K562 (cell line): ENCODE measurements around the gene BIRC3. TPM values are rescaled to one million over a fixed set of nuclear protein-coding genes. Genes with fewer than 3 reads are reported as not detected.

Experiments used
- ARNT ChIP-seq, 2 experiments: fragments of 450-650 bp; IDR thresholded peaks; 2 replicates each; pipeline ENCODE4 v1.6.1; 2016; ENCODE audit warnings: mild to moderate bottlenecking in 1 of 2
- CCAR2 ChIP-seq: fragments of 200-400 bp; formaldehyde crosslinking; IDR thresholded peaks from 2 replicates; pipeline ENCODE4 v1.6.1; 2017; ENCODE audit warnings: mild to moderate bottlenecking, low read depth, low read length
- CXXC5 ChIP-seq: fragments of 250-450 bp; sonication (Bioruptor Pico); IDR thresholded peaks from 2 replicates; pipeline ENCODE4 v1.8.0; 2022; ENCODE audit warnings: inconsistent platforms, mild to moderate bottlenecking, moderate library complexity
- ESRRA ChIP-seq: fragments of 450-650 bp; IDR thresholded peaks from 2 replicates; pipeline ENCODE4 v1.6.1; 2014; ENCODE audit warnings: low read depth, mild to moderate bottlenecking, moderate library complexity, borderline replicate concordance
- ETV1 ChIP-seq: fragments of 450-650 bp; conservative IDR thresholded peaks from 2 replicates; pipeline ENCODE4 v1.6.1; 2016; ENCODE audit warnings: missing genetic modification characterization, control low read depth, low read depth, missing compliant biosample characterization
- FOXO4 ChIP-seq: fragments of 450-650 bp; formaldehyde crosslinking; IDR thresholded peaks from 2 replicates; pipeline ENCODE4 v1.4.0; 2020; ENCODE audit warnings: mild to moderate bottlenecking, moderate library complexity
- FUS ChIP-seq: fragments of 200-400 bp; formaldehyde crosslinking; optimal IDR thresholded peaks from 2 replicates; pipeline ENCODE3; 2017; ENCODE audit warnings: low read depth, low read length
- HES1 ChIP-seq: fragments of 450-650 bp; IDR thresholded peaks from 2 replicates; pipeline ENCODE4 v1.6.1; 2016; ENCODE audit warnings: low read depth, mild to moderate bottlenecking, moderate library complexity
- HIVEP1 ChIP-seq: fragments of 250-450 bp; sonication (Bioruptor Pico); IDR thresholded peaks from 2 replicates; pipeline ENCODE4 v1.4.0; 2020; ENCODE audit warnings: mild to moderate bottlenecking
- ILF3 ChIP-seq: fragments of 450-650 bp; IDR thresholded peaks from 2 replicates; pipeline ENCODE4 v1.6.1; 2018; ENCODE audit warnings: antibody characterized with exemption, mild to moderate bottlenecking, moderate library complexity, borderline replicate concordance
- MED1 ChIP-seq: sonication (generic); formaldehyde crosslinking; IDR thresholded peaks from 2 replicates; pipeline ENCODE4 v1.8.1; 2023; ENCODE audit warnings: missing genetic modification reagents, borderline replicate concordance
- MYC ChIP-seq, 2 experiments: fragments of 250-450 bp in 1 of 2; sonication (Bioruptor Pico) in 1 of 2; IDR thresholded peaks; 2 replicates each; pipeline versions ENCODE4 v1.5.1 to v1.6.1; 2012 to 2021; ENCODE audit warnings: low read depth in 2 of 2, borderline replicate concordance in 1 of 2, improper control_type of control experiment in 1 of 2, low read length in 1 of 2, mild to moderate bottlenecking in 1 of 2, moderate library complexity in 1 of 2
- RBM22 ChIP-seq: fragments of 200-400 bp; formaldehyde crosslinking; IDR thresholded peaks from 2 replicates; pipeline ENCODE4 v1.6.1; 2018; ENCODE audit warnings: low read length, low read depth; ENCODE audit not compliant: poor library complexity, severe bottlenecking
- RNF2 ChIP-seq: sonication (generic); IDR thresholded peaks from 2 replicates; pipeline ENCODE4 v1.6.1; 2016
- RUNX1 ChIP-seq: sonication (generic); IDR thresholded peaks from 2 replicates; pipeline ENCODE4 v1.6.1; 2016; ENCODE audit warnings: antibody characterized with exemption, low read depth
- SAP30 ChIP-seq: fragments of 200-600 bp; sonication (generic); IDR thresholded peaks from 2 replicates; pipeline ENCODE4 v1.6.1; 2012; ENCODE audit warnings: borderline replicate concordance, low read depth, mild to moderate bottlenecking, moderate library complexity, low read length, control low read depth, inconsistent platforms; ENCODE audit not compliant: insufficient read depth, poor library complexity, severe bottlenecking
- SIN3A ChIP-seq, 2 experiments: fragments of 150-350 bp in 1 of 2; IDR thresholded peaks; 2 replicates each; pipeline ENCODE4 v1.6.1; 2011 to 2016; ENCODE audit warnings: borderline replicate concordance in 2 of 2, low read depth in 2 of 2, low read length in 2 of 2, mild to moderate bottlenecking in 2 of 2, moderate library complexity in 2 of 2; ENCODE audit not compliant: control insufficient read depth in 1 of 2
- SNIP1 ChIP-seq: fragments of 450-650 bp; IDR thresholded peaks from 2 replicates; pipeline ENCODE4 v1.7.1; 2017; ENCODE audit warnings: low read depth, mild to moderate bottlenecking
- SRSF3 ChIP-seq: fragments of 200-400 bp; formaldehyde crosslinking; IDR thresholded peaks from 2 replicates; pipeline ENCODE4 v1.6.1; 2016; ENCODE audit warnings: mild to moderate bottlenecking, low read length, moderate library complexity; ENCODE audit not compliant: insufficient read depth
- SRSF9 ChIP-seq: fragments of 200-400 bp; formaldehyde crosslinking; IDR thresholded peaks from 2 replicates; pipeline ENCODE4 v1.6.1; 2017; ENCODE audit warnings: low read depth, low read length, borderline replicate concordance
- TAL1 ChIP-seq: fragments of 450-650 bp; IDR thresholded peaks from 2 replicates; pipeline ENCODE4 v1.6.1; 2016; ENCODE audit warnings: mild to moderate bottlenecking
- TARDBP ChIP-seq: fragments of 450-650 bp; IDR thresholded peaks from 2 replicates; pipeline ENCODE4 v1.6.1; 2016
- ZNF347 ChIP-seq: fragments of 450-650 bp; formaldehyde crosslinking; IDR thresholded peaks from 2 replicates; pipeline ENCODE4 v1.4.0; 2020; ENCODE audit warnings: low read depth, mild to moderate bottlenecking, moderate library complexity
- ZNF696 ChIP-seq: fragments of 250-450 bp; sonication (Bioruptor Pico); conservative IDR thresholded peaks from 2 replicates; pipeline ENCODE4 v1.4.0; 2020; ENCODE audit warnings: mild to moderate bottlenecking, moderate library complexity
- ZNF707 ChIP-seq: fragments of 250-450 bp; sonication (Bioruptor Pico); conservative IDR thresholded peaks from 2 replicates; pipeline ENCODE4 v1.8.0; 2022; ENCODE audit warnings: inconsistent platforms, mild to moderate bottlenecking, moderate library complexity
- ZNF77 ChIP-seq: fragments of 250-450 bp; sonication (Bioruptor Pico); IDR thresholded peaks from 2 replicates; pipeline ENCODE4 v1.5.0; 2020
- polyA plus RNA-seq, 8 experiments: library from polyadenylated mRNA; depleted of rRNA in 4 of 8; stranded (reverse) in 5 of 8; unstranded in 3 of 8; fragments of >200 nt; fragmentation: Nextera tagmentation in 2 of 8; fragmentation: Illumina TruSeq in 1 of 8; extraction: Ambion mirVana in 2 of 8; extraction: Trizol in 1 of 8; gene quantifications; 2 replicates each; pipeline versions ENCODE4 v1.2.1 to v1.2.3, GENCODE V29; 2011 to 2014; ENCODE audit warnings: inconsistent platforms in 1 of 8, missing spikeins in 1 of 8
- total RNA-seq, 7 experiments: library from RNA; depleted of rRNA in 6 of 7; stranded (reverse); fragments of >200 nt in 6 of 7; fragmentation: Illumina TruSeq in 2 of 7; extraction: Trizol in 2 of 7; gene quantifications; 2 replicates each; pipeline versions ENCODE4 v1.2.1 to v1.2.3, GENCODE V29; 2011 to 2021; ENCODE audit warnings: low replicate concordance in 1 of 7
- TF ChIP-seq, protein P1 (sequence below): fragments of 450-650 bp; formaldehyde crosslinking; conservative IDR thresholded peaks from 2 replicates; pipeline ENCODE4 v1.4.0; 2022; ENCODE audit warnings: mild to moderate bottlenecking, missing genetic modification characterization

The BIRC3 gene
- total and polyA plus RNA-seq, 9 of the 15 experiments (the other 6 are each of a cell fraction or from before 2014, with no cell fraction given), result 0.08 to 0.42 (median 0.18) TPM

DNA sequence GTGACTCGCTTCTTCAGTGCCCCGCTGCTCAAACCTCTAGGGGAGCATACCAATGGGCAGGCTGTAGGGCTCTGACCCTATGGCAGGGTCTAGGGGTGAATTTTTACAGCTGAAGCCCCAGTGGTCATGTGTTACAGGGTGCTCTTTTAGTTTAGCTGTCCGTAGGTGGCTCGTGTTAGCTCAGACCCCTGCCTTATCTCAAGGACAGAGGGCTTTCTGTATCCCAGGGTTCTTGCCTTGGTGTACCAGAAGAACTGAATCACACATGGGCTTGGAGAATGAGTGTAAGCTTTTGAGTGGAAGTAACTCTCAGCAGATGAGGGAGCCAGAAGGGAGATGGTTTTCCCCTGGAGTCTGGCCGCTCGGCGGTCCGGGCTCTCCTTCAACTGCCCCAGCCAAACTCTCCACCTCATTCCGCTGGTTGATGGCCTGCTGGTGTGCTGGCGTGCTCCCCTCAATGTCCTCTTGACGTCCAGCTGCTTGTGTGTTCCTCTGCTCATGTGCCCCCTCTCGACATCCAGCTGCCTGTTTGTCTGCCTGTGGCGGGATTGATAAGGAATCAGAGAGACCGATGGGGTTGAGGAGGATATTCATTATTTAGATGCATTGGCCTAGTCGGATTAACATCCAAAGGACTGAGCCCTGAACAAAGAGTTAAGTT is 67.3 kb downstream of the BIRC3 start (continued):
- TF ChIP-seq SNIP1 (no peak), RBM22 (no peak), ARNT (IDR thresholded peaks at IDR 0.05) (no peak), ZNF77 (CRISPR knock-in tag) (no peak), RNF2 (peak; percentile 8; the same call in 1 of the 2 replicates), TAL1 (peak; percentile 63; the same call in 1 of the 2 replicates), CCAR2 (no peak), TARDBP (no peak), HIVEP1 (CRISPR knock-in tag) (no peak), MED1 (CRISPR knock-in tag) (no peak), ETV1 (tag) (no peak), SRSF3 (no peak), SAP30 (no peak), SIN3A (IDR thresholded peaks at IDR 0.05; ENCODE audit: borderline replicate concordance in 2 of 2, control insufficient read depth in 1 of 2, low read depth in 2 of 2, low read length in 2 of 2) (no peak), FOXO4 (CRISPR knock-in tag) (no peak), ZNF707 (CRISPR knock-in tag) (no peak), SRSF9 (no peak), FUS (no peak), RUNX1 (no peak), HES1 (no peak), CXXC5 (peak; percentile 40; the same call in 1 of the 2 replicates), ZNF347 (no peak), ILF3 (no peak), MYC (IDR thresholded peaks at IDR 0.05; ENCODE audit: low read depth, low read length) (no peak), MYC (CRISPR knock-in tag; IDR thresholded peaks at IDR 0.05; ENCODE audit: borderline replicate concordance, low read depth) (no peak), ESRRA (no peak), ZNF696 (no peak)
- TF ChIP-seq, protein P1, sequence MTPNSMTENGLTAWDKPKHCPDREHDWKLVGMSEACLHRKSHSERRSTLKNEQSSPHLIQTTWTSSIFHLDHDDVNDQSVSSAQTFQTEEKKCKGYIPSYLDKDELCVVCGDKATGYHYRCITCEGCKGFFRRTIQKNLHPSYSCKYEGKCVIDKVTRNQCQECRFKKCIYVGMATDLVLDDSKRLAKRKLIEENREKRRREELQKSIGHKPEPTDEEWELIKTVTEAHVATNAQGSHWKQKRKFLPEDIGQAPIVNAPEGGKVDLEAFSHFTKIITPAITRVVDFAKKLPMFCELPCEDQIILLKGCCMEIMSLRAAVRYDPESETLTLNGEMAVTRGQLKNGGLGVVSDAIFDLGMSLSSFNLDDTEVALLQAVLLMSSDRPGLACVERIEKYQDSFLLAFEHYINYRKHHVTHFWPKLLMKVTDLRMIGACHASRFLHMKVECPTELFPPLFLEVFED (CRISPR knock-in tag), result no peak
